CD4-positive, alpha-beta T cell treated with Interleukin-4 for 1 hour (primary cell): ENCODE measurements around the gene NSUN4.

ENCODE experiments used
- DNase-seq, 2 donors: peaks; one replicate each; pipeline ENCODE4 v3.0.0-alpha.2; 2020 to 2022

The NSUN4 gene

DNA sequence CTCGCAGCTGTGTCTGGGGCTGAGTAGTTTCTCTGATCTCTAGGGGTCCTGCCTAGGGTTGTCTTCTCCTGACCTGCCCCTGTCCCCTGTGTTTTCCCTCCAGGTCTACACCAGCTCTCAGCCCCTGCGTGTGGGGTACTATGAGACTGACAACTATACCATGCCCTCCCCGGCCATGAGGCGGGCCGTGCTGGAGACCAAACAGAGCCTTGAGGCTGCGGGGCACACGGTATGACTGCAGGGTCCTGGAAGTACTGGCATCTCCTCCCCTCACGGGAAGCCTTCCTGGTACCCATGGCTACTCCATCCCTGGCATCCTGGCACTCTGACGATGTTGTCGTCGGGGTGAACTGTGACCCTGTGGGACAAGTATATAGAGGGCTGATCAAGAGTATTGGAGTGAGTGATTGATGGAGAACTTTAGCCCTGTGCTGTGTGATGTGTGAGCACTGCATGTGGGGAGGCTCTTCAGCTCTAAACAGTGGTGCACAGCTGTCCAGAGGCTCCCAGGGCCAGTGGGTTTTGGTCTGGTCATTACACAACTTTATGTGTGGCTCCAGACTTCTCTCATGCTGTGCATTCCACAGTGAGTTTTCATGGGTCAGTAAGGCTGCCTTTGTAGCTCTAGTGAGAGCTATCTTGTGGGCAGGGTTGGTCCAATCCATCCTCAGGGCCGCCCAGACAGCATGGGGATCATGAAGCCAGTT is 67.9 kb downstream of the NSUN4 start:
- DNase-seq, result no peak

DNA sequence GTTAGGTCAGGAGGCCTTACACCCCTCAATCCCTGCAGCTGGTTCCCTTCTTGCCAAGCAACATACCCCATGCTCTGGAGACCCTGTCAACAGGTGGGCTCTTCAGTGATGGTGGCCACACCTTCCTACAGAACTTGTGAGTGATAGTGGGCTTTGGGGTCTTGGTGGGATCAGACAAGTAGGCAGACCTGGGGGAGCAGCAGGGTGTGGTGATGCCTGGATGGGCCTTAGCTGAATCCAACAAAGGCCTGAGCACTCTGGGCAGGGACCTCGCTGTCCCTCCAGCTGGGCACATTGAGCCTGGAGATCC is 68.4 kb downstream of the NSUN4 start:
- DNase-seq, result no peak

DNA sequence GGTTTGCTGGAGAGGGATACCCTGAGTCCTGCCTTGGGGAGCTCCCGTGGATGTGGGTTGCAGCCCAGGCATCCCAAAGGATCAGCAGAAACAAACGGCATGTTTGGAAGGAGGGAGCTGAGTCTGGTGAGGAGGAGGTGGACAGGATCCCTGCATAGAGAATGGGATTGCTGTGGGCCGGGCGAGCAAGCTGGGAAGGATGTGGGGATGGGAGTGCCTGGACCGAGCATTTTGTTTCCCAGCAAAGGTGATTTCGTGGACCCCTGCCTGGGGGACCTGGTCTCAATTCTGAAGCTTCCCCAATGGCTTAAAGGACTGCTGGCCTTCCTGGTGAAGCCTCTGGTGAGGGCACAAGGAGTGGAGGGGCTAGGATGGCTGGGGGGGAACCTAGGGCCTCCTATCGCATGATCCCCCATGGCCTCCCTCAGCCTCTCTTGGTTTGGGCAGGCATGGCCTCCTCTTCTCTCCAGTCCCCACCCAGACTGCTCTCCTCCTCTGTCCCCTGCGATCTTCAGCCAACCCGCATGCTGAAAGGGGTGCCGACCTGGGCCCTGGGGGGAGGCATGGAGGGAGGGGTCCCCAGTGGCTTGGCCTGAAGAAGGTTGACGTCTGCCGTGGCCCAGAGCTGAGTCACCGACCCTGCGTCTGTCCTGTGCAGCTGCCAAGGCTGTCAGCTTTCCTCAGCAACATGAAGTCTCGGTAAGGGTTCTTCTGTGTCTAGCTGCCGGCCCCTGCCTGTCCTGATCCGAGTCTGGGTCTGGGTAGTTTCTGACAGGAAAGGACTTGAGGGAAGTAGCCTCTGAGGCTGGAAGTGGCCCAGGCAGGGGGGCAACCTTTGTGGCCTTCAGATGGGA is 69.8 kb downstream of the NSUN4 start:
- DNase-seq, result no peak

DNA sequence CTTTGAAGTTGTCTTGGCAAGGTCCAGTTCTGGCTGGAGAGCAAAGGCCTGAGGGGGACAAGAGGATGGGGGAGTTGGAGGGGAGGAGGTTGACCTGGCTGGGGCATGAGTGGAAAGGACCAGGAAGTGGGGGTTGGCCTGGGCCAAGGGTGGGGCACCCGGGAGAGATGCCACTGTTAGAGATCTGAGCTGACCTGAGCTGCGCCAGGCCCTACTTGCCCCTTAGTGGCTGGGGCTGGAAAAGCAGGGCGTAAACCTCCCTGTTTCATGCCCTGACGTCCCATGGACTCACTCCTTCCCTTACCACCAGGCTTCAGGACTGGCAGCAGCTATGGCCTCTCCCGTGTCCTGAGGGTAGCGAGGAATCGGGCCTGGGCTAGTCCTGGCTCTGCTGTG is 70.4 kb downstream of the NSUN4 start:
- DNase-seq, result no peak
